GM12878 (cell line): Measurements from ENCODE around the gene SCRN1. TPM values are rescaled to one million over a fixed set of nuclear protein-coding genes. Genes with fewer than 3 reads are reported as not detected.

Source experiments
- CEBPZ ChIP-seq: fragments of 150-350 bp; IDR thresholded peaks from 2 replicates; pipeline ENCODE4 v1.6.1; 2016; ENCODE audit warnings: low read depth, low read length
- CREM ChIP-seq: IDR thresholded peaks from 2 replicates; pipeline ENCODE4 v1.6.1; 2014; ENCODE audit warnings: antibody characterized with exemption, low read depth
- ELK1 ChIP-seq: IDR thresholded peaks from 2 replicates; pipeline ENCODE4 v1.6.1; 2012; ENCODE audit warnings: low read depth, low read length, improper control_type of control experiment
- IKZF1 ChIP-seq: fragments of 450-650 bp; conservative IDR thresholded peaks from 2 replicates; pipeline ENCODE4 v1.6.1; 2017; ENCODE audit warnings: antibody characterized with exemption, mild to moderate bottlenecking
- MYB ChIP-seq: fragments of 150-350 bp; IDR thresholded peaks from 2 replicates; pipeline ENCODE4 v1.6.1; 2014; ENCODE audit warnings: mild to moderate bottlenecking, low read depth, low read length, borderline replicate concordance
- MYC ChIP-seq: IDR thresholded peaks from 2 replicates; pipeline ENCODE4 v1.6.1; 2011; ENCODE audit warnings: mild to moderate bottlenecking, low read length, moderate library complexity, inconsistent platforms; ENCODE audit not compliant: insufficient read depth, insufficient replicate concordance, insufficient read length, severe bottlenecking
- NR2C2 ChIP-seq: IDR thresholded peaks from 2 replicates; pipeline ENCODE4 v1.6.1; 2011; ENCODE audit warnings: borderline replicate concordance, low read depth; ENCODE audit not compliant: control insufficient read depth, insufficient read length
- PAX8 ChIP-seq: fragments of 450-650 bp; IDR thresholded peaks from 2 replicates; pipeline ENCODE4 v1.6.1; 2017; ENCODE audit warnings: mild to moderate bottlenecking, moderate library complexity
- POLR2A ChIP-seq: IDR thresholded peaks from 2 replicates; pipeline ENCODE4 v1.6.1; 2011; ENCODE audit warnings: low read depth, mild to moderate bottlenecking, low read length
- RFX5 ChIP-seq: IDR thresholded peaks from 2 replicates; pipeline ENCODE4 v1.6.1; 2011; ENCODE audit warnings: low read depth, low read length, improper control_type of control experiment
- TBL1XR1 ChIP-seq: IDR thresholded peaks from 2 replicates; pipeline ENCODE4 v1.6.1; 2012; ENCODE audit warnings: low read depth, low read length, improper control_type of control experiment
- TCF3 ChIP-seq: IDR thresholded peaks from 2 replicates; pipeline ENCODE4 v1.6.1; 2012; ENCODE audit warnings: low read depth, mild to moderate bottlenecking, low read length, borderline replicate concordance; ENCODE audit not compliant: insufficient read depth
- USF1 ChIP-seq: IDR thresholded peaks from 2 replicates; pipeline ENCODE4 v1.6.1; 2011; ENCODE audit warnings: borderline replicate concordance, low read depth, mild to moderate bottlenecking, moderate library complexity, mixed read lengths, low read length; ENCODE audit not compliant: insufficient read depth; ENCODE audit errors: extremely low read length
- polyA plus RNA-seq, 11 experiments: library from polyadenylated mRNA; depleted of rRNA in 4 of 11; unstranded in 6 of 11; stranded (reverse) in 5 of 11; fragments of >200 nt; fragmentation: Nextera tagmentation in 4 of 11; fragmentation: Illumina TruSeq in 1 of 11; extraction: Ambion mirVana in 4 of 11; extraction: Trizol in 1 of 11; gene quantifications; 1 replicate in 1 of 11; 2 replicates in 10 of 11; pipeline versions ENCODE4 v1.2.1 to v1.2.3, GENCODE V29; 2011 to 2016; ENCODE audit warnings: inconsistent platforms in 2 of 11, missing spikeins in 2 of 11, low read depth in 1 of 11
- total RNA-seq, 4 experiments: library from RNA; depleted of rRNA in 3 of 4; stranded (reverse); fragments of >200 nt in 3 of 4; fragmentation: Illumina TruSeq in 1 of 4; extraction: Trizol in 1 of 4; gene quantifications; 2 replicates each; pipeline versions ENCODE4 v1.2.1 to v1.2.3, GENCODE V29; 2013 to 2021

SCRN1 gene
- total and polyA plus RNA-seq, 10 of the 15 experiments (the other 5 are each of a cell fraction or from before 2014, with no cell fraction given) = 11.1 to 67.6 (median 41.7) TPM

GRCh38 chr7:29975561-29975960 is 14.0 kb downstream of the SCRN1 start (continued):
- TF ChIP-seq TCF3 = no peak
- no peak for TF ChIP-seq PAX8
- TF ChIP-seq POLR2A = no peak
- no peak for TF ChIP-seq ELK1
- TF ChIP-seq CEBPZ = no peak
- no peak for TF ChIP-seq RFX5
- no peak for TF ChIP-seq CREM
- TF ChIP-seq MYB = no peak
- TF ChIP-seq USF1 = no peak
- TF ChIP-seq NR2C2 = no peak
- no peak for TF ChIP-seq MYC
- no peak for TF ChIP-seq IKZF1
- TF ChIP-seq TBL1XR1 = no peak
- TF ChIP-seq, all 136 proteins: peak for 0
